ENCODE data around the gene MAGI1.

The MAGI1 gene

DNA sequence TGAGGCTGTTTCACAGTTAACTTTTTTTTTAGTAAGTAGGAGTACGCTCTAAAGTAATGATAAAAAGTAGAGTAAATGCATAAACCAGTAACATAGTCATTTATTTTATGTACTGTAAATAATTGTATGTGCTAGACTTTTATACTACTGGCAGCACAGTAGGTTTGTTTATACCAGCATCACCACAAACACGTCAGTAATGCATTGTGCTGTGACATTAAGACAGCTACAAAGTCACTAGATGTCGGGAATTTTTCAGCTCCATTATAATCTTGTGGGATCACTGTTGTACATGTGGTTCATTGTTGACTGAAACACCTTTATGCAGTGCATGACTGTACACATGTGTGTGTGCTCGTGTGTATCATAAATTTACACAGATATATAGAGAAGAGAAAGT is 732.9 kb downstream of the MAGI1 start:
- Mint-ChIP-seq H3K36me3 (no peaks in the 10 kb centered on the region), H3K4me1 (no peaks in the 10 kb centered on the region)
- no peak for ATAC-seq

More for the DNA sequence above, 732.9 kb downstream of the MAGI1 start:
- Mint-ChIP-seq H3K27ac (no peak overlapping the region), H3K9me3 (peaks cover 18% of the 10 kb centered on the region), H3K4me3 (no peak overlapping the region)
- no peak for DNase-seq (ENCODE audit: low spot score in 2 of 2)
